ENCODE results near the gene IFT88. TPM values are rescaled to one million over a fixed set of nuclear protein-coding genes. Genes with fewer than 3 reads are reported as not detected.
"Not testable (repeated sequence)": the region's sequence is repeated elsewhere in the genome, so short reads cannot be mapped to it uniquely, and the experiment has no call there.

IFT88 gene
- total RNA-seq, 1 donor from 2014 or later: 31.1 TPM

DNA sequence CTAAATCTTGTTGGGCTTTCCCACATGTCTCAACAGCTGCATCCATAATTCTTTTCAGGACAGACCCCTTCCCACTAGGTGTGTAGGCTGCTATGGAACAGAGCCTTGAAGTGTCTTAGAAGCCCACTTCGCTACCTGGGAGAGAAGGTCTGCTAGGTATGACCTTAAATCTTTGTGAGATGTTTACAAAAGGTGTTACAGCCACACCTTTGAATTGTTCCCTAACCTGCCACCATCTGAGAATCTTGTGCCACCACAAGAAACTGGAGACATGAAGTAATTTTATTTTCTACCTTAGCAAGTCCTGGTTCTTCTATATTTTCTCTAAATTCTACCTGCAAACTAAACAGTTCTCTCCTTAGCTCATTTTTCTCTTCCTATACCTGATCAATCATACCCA is 69.1 kb downstream of the IFT88 start:
- no peak for DNase-seq (ENCODE audit: low read depth)

DNA sequence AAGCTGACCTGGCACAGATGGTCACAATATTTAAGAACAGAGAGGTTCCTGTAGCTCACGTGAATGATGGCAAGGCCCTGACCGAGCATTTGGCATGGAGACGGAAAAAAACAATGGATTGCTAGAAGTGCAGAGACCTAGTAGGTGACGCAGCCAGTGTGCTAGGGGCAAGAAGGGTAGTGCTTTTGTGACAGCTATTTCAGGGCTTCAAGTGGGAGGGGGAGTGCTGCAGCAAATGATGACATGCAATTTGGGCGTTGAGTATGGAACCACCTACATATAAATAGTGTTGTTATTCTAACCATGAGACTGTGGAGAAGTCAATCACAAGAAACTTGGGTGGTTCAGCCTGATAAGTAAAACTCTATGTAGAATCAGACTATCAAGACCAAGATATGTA is 70.9 kb downstream of the IFT88 start:
- no peak for DNase-seq (ENCODE audit: low read depth)

DNA sequence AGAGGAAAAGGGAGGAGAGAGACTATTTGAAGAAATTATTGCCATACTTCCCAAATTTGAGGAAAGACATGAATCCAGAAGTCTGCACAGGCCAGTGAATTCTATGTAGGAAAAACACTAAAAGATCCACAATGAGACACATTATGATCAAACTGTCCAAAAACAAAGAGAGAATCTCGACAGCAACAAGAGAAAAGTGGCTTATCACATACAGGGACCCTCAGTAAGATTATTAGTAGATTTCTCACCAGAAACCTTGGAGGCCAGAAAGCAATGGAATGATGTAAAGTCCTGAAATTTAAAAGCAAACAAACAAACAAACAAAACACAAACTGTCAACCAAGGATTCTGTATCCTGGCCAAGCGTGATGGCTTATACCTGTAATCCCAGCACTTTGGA is 80.8 kb downstream of the IFT88 start:
- DNase-seq (ENCODE audit: low read depth): no peak

DNA sequence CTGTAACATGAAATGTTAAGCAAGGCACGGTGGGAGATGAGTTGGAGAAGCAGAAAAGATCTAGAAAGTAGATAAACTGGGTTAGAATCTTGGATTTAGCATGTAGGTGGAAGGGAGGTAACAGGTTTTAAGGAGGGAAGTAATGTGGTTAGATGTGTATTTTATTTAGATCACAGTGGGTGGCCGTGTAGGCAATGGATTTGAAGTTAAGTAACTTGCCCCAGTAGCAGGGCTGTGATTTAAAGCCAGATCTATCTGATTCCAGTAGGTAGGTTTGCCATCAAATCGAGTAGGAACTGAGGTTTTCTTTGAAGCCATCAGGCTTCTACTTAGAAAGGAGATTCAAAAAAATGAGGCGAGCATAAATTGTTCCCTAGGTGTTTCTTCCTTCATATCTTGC is 86.0 kb downstream of the IFT88 start:
- DNase-seq (ENCODE audit: low read depth): no peak

DNA sequence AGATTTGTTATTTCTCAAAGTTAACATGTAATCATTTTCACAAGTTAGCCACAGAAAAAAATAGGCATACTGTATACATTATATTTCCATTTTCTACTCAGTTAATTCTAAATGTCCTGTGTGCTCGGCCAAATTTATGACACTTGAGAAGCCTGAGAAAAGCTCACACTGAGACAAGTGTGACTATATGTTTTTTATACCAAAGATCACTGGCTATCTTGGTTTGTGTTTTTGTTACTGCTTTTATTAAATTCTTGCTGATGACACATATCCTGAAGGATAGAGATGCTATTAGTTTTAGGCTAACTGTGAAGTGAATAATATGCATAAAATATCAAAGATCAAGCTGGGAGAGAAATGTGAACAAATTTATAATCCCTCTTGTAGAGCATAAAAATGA is 87.2 kb downstream of the IFT88 start:
- DNase-seq (ENCODE audit: low read depth): no peak

GRCh38 chr13:20658451-20659040 is 91.6 kb downstream of the IFT88 start:
- DNase-seq (ENCODE audit: low read depth): peak; percentile 13

- DNase-seq (ENCODE audit: low read depth): no peak
Observed at GRCh38 chr13:20664351-20664750, 97.4 kb downstream of the IFT88 start.

- no peak for DNase-seq (ENCODE audit: low read depth)
Observed at GRCh38 chr13:20666948-20667347, 100.0 kb downstream of the IFT88 start.

- DNase-seq (ENCODE audit: low read depth): no peak
Observed at GRCh38 chr13:20667857-20668437, 101.0 kb downstream of the IFT88 start.

- DNase-seq (ENCODE audit: low read depth): no peak
Observed at GRCh38 chr13:20669162-20669561, 102.2 kb downstream of the IFT88 start.

DNA sequence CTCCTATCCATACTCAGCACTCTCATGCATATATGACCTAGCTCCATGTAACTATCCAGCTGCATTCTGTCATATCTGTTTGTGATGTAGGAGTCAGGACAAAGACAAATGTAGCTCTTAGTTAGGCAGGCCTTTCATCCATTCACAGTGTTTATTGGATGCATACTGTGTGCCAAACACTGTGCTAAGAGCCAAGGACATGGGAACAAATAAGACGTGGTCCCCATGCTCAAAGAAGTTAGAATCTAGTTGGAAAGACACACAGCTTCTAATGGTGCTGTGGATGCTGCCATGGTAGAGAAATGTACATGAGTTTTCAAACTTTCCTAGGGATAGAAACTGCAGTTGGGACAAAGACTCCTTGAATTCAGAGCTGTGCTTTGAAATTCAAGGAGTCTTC is 104.8 kb downstream of the IFT88 start:
- DNase-seq (ENCODE audit: low read depth): no peak

DNA sequence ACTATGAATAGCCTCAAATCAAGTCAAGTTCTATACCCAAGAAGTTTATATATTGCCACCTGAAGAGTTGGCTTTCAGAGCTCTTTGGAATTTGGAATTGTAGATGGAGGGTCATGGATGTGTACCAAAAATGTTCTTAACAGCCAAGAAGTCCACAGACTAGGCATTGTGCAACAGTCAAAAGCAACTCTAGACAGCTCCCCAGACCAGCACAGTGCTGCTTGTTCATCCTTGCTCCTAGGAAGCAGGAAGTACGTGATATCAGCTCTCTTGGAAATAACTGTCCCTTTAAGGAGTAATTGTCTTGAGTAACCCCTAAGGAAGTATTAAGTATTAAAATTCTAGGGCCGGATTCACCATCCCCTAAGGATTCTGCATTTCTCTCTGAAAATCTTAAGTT is 105.8 kb downstream of the IFT88 start:
- no peak for DNase-seq (ENCODE audit: low read depth)

DNA sequence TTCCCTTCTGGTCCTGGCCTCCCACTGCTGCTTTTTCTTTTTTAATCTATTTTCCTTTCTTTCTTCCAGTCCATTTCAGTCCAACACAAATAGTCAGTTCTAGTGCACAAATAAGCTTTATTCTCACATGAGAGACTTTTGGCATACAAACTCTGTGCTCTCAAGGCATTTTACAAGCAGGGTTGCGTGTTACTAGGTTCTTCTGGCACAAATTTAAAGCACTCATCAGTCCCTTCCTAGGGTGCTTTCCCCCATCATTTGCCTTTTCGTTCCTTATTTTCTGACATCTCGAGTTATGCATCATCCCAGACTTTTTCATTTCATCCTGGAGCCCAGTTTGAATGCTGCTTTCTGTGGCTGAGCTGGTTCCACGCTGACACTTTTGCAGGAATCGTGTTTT is 106.8 kb downstream of the IFT88 start:
- DNase-seq (ENCODE audit: low read depth): no peak

DNA sequence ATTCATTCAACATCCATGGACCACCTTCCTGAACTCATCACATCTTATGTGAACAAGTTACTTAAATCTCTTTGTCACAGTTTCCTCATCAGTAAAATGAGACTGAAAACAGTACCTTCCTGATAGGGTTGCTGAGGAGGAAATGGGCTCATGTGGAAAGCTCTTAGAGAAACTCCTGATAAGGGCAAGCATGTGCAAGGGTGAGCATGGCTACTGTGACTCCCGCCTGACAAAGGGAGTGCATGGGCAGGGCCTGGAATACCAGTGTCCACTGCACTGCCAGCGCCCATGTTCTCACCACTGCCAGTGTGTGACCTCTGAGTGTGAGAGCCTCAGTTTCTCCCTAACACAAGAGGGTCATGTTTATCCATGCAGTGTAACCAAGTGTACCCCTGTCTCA is 109.3 kb downstream of the IFT88 start:
- DNase-seq (ENCODE audit: low read depth): no peak

DNA sequence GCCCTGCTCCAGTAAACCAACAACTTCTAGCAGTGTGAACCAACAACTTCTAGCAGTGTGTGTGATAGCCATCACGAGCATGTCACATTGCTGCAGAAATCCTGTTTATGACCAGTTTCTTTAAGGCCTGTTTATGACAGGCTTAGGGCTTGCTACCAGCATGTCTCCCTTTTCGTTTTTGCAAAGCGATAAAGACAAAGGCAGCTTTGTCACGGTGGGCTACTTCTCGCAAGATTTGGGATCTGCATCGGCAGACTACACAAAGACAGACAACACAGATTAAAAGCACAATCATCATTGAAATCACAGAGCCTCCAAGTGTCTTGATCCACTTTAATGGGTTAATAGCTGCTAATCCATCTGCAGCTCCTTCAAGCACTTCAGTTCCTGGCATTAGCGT is 111.6 kb downstream of the IFT88 start:
- not testable (repeated sequence) for DNase-seq (ENCODE audit: low read depth)

DNA sequence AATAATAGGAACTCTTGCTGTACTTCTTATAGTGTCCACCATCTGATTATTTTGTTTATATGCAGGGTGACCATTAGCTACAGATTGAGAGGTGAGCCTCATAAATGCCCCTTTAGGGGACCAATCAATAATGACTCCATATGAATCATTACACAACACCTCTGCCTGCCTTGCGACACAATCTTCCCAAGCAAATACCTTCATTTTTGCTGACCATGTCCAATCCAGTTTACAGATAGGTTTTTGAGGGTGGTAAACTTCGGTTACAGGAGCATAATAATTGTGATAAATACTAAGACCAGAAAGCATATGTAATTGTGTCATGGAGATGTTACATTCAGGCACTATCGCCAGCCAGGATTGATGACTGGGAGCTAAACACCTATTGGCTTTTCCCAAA is 112.9 kb downstream of the IFT88 start:
- DNase-seq (ENCODE audit: low read depth): no peak

- DNase-seq (ENCODE audit: low read depth): no peak
Observed at GRCh38 chr13:20680416-20681080, 113.6 kb downstream of the IFT88 start.

GRCh38 chr13:20681481-20681880 is 114.5 kb downstream of the IFT88 start:
- DNase-seq (ENCODE audit: low read depth): peak; percentile 16

GRCh38 chr13:20682061-20682460 is 115.1 kb downstream of the IFT88 start:
- DNase-seq (ENCODE audit: low read depth): no peak

GRCh38 chr13:20684041-20684440 is 117.1 kb downstream of the IFT88 start:
- DNase-seq (ENCODE audit: low read depth): no peak

GRCh38 chr13:20684546-20684945 is 117.6 kb downstream of the IFT88 start:
- DNase-seq (ENCODE audit: low read depth): peak; percentile 61

DNA sequence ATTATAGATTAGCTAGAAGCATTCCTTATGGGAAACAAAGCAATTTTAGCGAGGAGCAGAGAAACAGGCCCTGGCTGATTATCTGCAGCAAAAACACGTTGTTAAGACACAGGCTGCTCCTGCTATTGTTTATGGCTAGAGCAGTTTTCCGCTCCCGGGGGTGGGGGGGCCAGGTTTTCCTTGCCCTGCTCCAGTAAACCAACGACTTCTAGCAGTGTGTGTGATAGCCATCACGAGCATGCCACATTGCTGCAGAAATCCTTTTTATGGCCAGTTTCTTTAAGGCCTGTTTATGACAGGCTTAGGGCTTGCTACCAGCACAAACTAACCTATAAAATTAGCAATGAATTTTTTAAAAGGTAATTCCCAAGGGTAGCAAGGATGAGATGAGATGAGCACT is 118.1 kb downstream of the IFT88 start:
- DNase-seq (ENCODE audit: low read depth): no peak

- DNase-seq (ENCODE audit: low read depth): no peak
Observed at GRCh38 chr13:20686167-20686566, 119.2 kb downstream of the IFT88 start.
